K562 (cell line): ENCODE data around the gene PPARG. TPM values are rescaled to one million over a fixed set of nuclear protein-coding genes. Genes with fewer than 3 reads are reported as not detected.
A peak's percentile ranks its signal among the peaks of the same experiment; 100 is the strongest.

Experiments used
- ATAC-seq: fragments of 200-7000 bp; cut with Tn5 transposase; 3 replicates; pipeline ENCODE4 v1.9.1; 2020; ENCODE audit warnings: moderate library complexity
- BruUV-seq: library from RNA; stranded (reverse); fragments of 400-500 nt; replicated peaks from 2 replicates; lab custom pipeline; 2021; lab: Mats Ljungman, UMichigan
- CTCF ChIA-PET: fragments of 300-600 bp; formaldehyde crosslinking; extraction: SDS; loops from one replicate; lab custom pipeline; 2021; ENCODE audit warnings: low intra/inter-chr PET ratio; lab: Yijun Ruan, JAX
- POLR2A ChIA-PET: fragments of 300-600, 350-650 bp; sonication (Branson Sonifier 250); formaldehyde crosslinking; extraction: SDS; loops from one replicate; lab custom pipeline; 2021; ENCODE audit warnings: antibody characterized with exemption, inconsistent platforms; lab: Yijun Ruan, JAX
- DNase-seq, 4 experiments: peaks; one replicate each; pipeline versions ENCODE4 v3.0.0 to v3.0.0-alpha.2; 2011 to 2018; ENCODE audit warnings: low spot score in 3 of 4, mixed read lengths in 3 of 4; ENCODE audit errors: extremely low read depth in 1 of 4
- FAIRE-seq: peaks from 2 replicates; lab custom pipeline; 2011; peaks lifted over from hg19 to GRCh38; lab: Jason Lieb, UNC
- H2AFZ ChIP-seq: 2 replicates; pipeline ENCODE4 v1.6.0; 2011; ENCODE audit warnings: low read depth, low read length, control low read depth, inconsistent platforms
- H3K27ac ChIP-seq: fragments of 200-600 bp; 3 replicates; pipeline ENCODE4 v1.8.0; 2011; ENCODE audit warnings: low read depth, mild to moderate bottlenecking, control low read depth, inconsistent platforms, low read length, moderate library complexity, mixed read lengths; ENCODE audit errors: extremely low read depth
- H3K27me3 ChIP-seq, 2 experiments: fragments of 300-600 bp in 1 of 2; 2 replicates in 1 of 2; 3 replicates in 1 of 2; pipeline versions ENCODE4 v1.6.0 to v1.8.0; 2011; ENCODE audit warnings: inconsistent platforms in 2 of 2, low read length in 2 of 2, mild to moderate bottlenecking in 1 of 2, mixed read lengths in 1 of 2, moderate library complexity in 1 of 2; ENCODE audit not compliant: control insufficient read depth in 2 of 2, insufficient read depth in 2 of 2
- H3K36me3 ChIP-seq: fragments of 300-600 bp; 3 replicates; pipeline ENCODE4 v1.8.0; 2011; ENCODE audit warnings: mild to moderate bottlenecking, low read length, inconsistent platforms; ENCODE audit not compliant: control insufficient read depth, insufficient read depth
- H3K4me1 ChIP-seq, 2 experiments: fragments of 200-600 bp in 1 of 2; replicated peaks in 1 of 2; 2 replicates in 1 of 2; 3 replicates in 1 of 2; pipeline versions ENCODE4 v1.5.1 to v1.8.0; 2011; ENCODE audit warnings: inconsistent platforms in 2 of 2, low read length in 2 of 2, mild to moderate bottlenecking in 1 of 2, mixed read lengths in 1 of 2, moderate library complexity in 1 of 2; ENCODE audit not compliant: control insufficient read depth in 2 of 2, insufficient read depth in 2 of 2
- H3K4me2 ChIP-seq: 2 replicates; pipeline ENCODE4 v1.6.1; 2011; ENCODE audit warnings: low read length, control low read depth, inconsistent platforms, mixed read lengths; ENCODE audit not compliant: insufficient read depth
- H3K4me3 ChIP-seq: fragments of 200-600 bp; sonication (generic), shearing (Covaris generic); 2 replicates; pipeline ENCODE4 v1.5.1; 2016; ENCODE audit warnings: control low read depth, inconsistent platforms
- H3K79me2 ChIP-seq: fragments of 200-600 bp; 3 replicates; pipeline ENCODE4 v1.8.0; 2011; ENCODE audit warnings: low read length, inconsistent platforms; ENCODE audit not compliant: control insufficient read depth, insufficient read depth
- H3K9ac ChIP-seq, 2 experiments: 2 replicates each; pipeline versions ENCODE4 v1.6.0 to v1.6.1; 2011; ENCODE audit warnings: low read depth in 2 of 2, low read length in 2 of 2, control low read depth in 1 of 2, inconsistent platforms in 1 of 2, mild to moderate bottlenecking in 1 of 2, mixed read lengths in 1 of 2; ENCODE audit not compliant: insufficient read depth in 1 of 2
- H3K9me1 ChIP-seq: one replicate; pipeline ENCODE4 v1.6.0; 2011; ENCODE audit warnings: inconsistent platforms, mild to moderate bottlenecking, low read length, moderate library complexity; ENCODE audit not compliant: control insufficient read depth, insufficient read depth
- H3K9me3 ChIP-seq: replicated peaks from 2 replicates; pipeline ENCODE4 v1.5.1; 2011; ENCODE audit warnings: low read depth, low read length, inconsistent platforms; ENCODE audit not compliant: control insufficient read depth, insufficient read depth
- H4K20me1 ChIP-seq: replicated peaks from 2 replicates; pipeline ENCODE4 v1.6.1; 2011; ENCODE audit warnings: low read length, inconsistent platforms, mixed read lengths; ENCODE audit not compliant: control insufficient read depth, insufficient read depth
- CBFA2T2 ChIP-seq: fragments of 450-650 bp; conservative IDR thresholded peaks from 2 replicates; pipeline ENCODE4 v1.6.1; 2017; ENCODE audit warnings: mild to moderate bottlenecking
- JUN ChIP-seq, 2 experiments: sonication (generic) in 1 of 2; formaldehyde crosslinking in 1 of 2; IDR thresholded peaks; 2 replicates each; pipeline versions ENCODE4 v1.6.1 to v1.8.0; 2012 to 2022; ENCODE audit warnings: borderline replicate concordance in 2 of 2, mild to moderate bottlenecking in 2 of 2, improper control_type of control experiment in 1 of 2, low read depth in 1 of 2, low read length in 1 of 2, missing genetic modification reagents in 1 of 2
- JUND ChIP-seq, 2 experiments: IDR thresholded peaks; 2 replicates in 1 of 2; 3 replicates in 1 of 2; pipeline ENCODE4 v1.6.1; 2011; ENCODE audit warnings: borderline replicate concordance in 2 of 2, low read depth in 2 of 2, low read length in 2 of 2, improper control_type of control experiment in 1 of 2, missing biosample characterization in 1 of 2, missing genetic modification characterization in 1 of 2, missing genetic modification reagents in 1 of 2
- KHSRP ChIP-seq: fragments of 450-650 bp; IDR thresholded peaks from 2 replicates; pipeline ENCODE4 v1.6.1; 2017
- TCF3 ChIP-seq: sonication (generic); formaldehyde crosslinking; IDR thresholded peaks from 2 replicates; pipeline ENCODE4 v1.4.0; 2020; ENCODE audit warnings: mild to moderate bottlenecking, missing genetic modification reagents
- ZBTB43 ChIP-seq: sonication (generic); formaldehyde crosslinking; IDR thresholded peaks from 2 replicates; pipeline ENCODE4 v1.8.0; 2023; ENCODE audit warnings: mild to moderate bottlenecking, missing genetic modification reagents
- ZNF589 ChIP-seq: fragments of 200-800 bp; sonication (Bioruptor generic); IDR thresholded peaks from 2 replicates; pipeline ENCODE4 v1.6.1; 2016; ENCODE audit warnings: low read depth, missing genetic modification characterization, missing compliant biosample characterization
- ZNF609 ChIP-seq: sonication (generic); formaldehyde crosslinking; IDR thresholded peaks from 2 replicates; pipeline ENCODE4 v1.8.1; 2023; ENCODE audit warnings: missing genetic modification reagents, mild to moderate bottlenecking, borderline replicate concordance
- WGBS: fragments of 100-300 bp; shearing (Covaris generic); methylation state at CpG from one replicate; pipeline ENCODE4 v1.1.6; 2016; ENCODE audit warnings: low coverage, mixed read lengths; ENCODE audit not compliant: insufficient coverage; ENCODE audit errors: missing lambda C conversion rate; 5-methylcytosine and 5-hydroxymethylcytosine counted together
- in situ Hi-C: fragments of 300-500 bp; cut with MboI; formaldehyde crosslinking; loops from 4 replicates; pipeline ENCODE4 v1.15.0; 2018; ENCODE audit warnings: inconsistent platforms, mixed read lengths
- intact Hi-C: fragments of 100-400 bp; cut with micrococcal nuclease; formaldehyde crosslinking; loops from 2 replicates; pipeline ENCODE4 v1.14.2; 2022
- polyA plus RNA-seq, 8 experiments: library from polyadenylated mRNA; depleted of rRNA in 4 of 8; stranded (reverse) in 5 of 8; unstranded in 3 of 8; fragments of >200 nt; fragmentation: Nextera tagmentation in 2 of 8; fragmentation: Illumina TruSeq in 1 of 8; extraction: Ambion mirVana in 2 of 8; extraction: Trizol in 1 of 8; gene quantifications; 2 replicates each; pipeline versions ENCODE4 v1.2.1 to v1.2.3, GENCODE V29; 2011 to 2014; ENCODE audit warnings: inconsistent platforms in 1 of 8, missing spikeins in 1 of 8
- total RNA-seq, 7 experiments: library from RNA; depleted of rRNA in 6 of 7; stranded (reverse); fragments of >200 nt in 6 of 7; fragmentation: Illumina TruSeq in 2 of 7; extraction: Trizol in 2 of 7; gene quantifications; 2 replicates each; pipeline versions ENCODE4 v1.2.1 to v1.2.3, GENCODE V29; 2011 to 2021; ENCODE audit warnings: low replicate concordance in 1 of 7

Gene PPARG
- total and polyA plus RNA-seq, 9 of the 15 experiments (the other 6 are each of a cell fraction or from before 2014, with no cell fraction given) = not detected

- FAIRE-seq (no peak), DNase-seq (no peak), ATAC-seq (no peak)
- Histone ChIP-seq H3K9me3 (no peaks in the 10 kb centered on the region; the same call in 1 of the 2 replicates), H3K27ac (no peak overlapping the region), H4K20me1 (no peaks in the 10 kb centered on the region), H3K9ac (no peak overlapping the region), H3K4me1 (0 out of 5 replicates have a peak, but pooled peaks cover 0 to 4% of the 10 kb centered on the region in 2 experiments), H3K4me2 (no peak overlapping the region), H3K9me1 (no peaks in the 10 kb centered on the region), H3K4me3 (no peak overlapping the region), H3K36me3 (no peaks in the 10 kb centered on the region), H3K79me2 (no peaks in the 10 kb centered on the region), H2AFZ (no peak overlapping the region), H3K27me3 (peaks cover 7 to 18% of the 10 kb centered on the region in 2 experiments; a peak in 3 of 5 replicates)
- ChIA-PET CTCF (no interaction called here), POLR2A (no interaction called here)
- 11% methylated on average over 2 of the region's 2 CpGs for WGBS
- intact Hi-C loops = no loop called here
- BruUV-seq = no TSS peak
- TF ChIP-seq CBFA2T2 = no peak
- no peak for TF ChIP-seq JUN (IDR thresholded peaks at IDR 0.05; ENCODE audit: borderline replicate concordance, low read depth, low read length)
- TF ChIP-seq JUN (CRISPR knock-in tag; IDR thresholded peaks at IDR 0.05; ENCODE audit: borderline replicate concordance) = no peak
- no peak for TF ChIP-seq ZBTB43 (CRISPR knock-in tag)
- no peak for TF ChIP-seq KHSRP
- in situ Hi-C loops = no loop called here
Observed at GRCh38 chr3:12255393-12255792, 33.5 kb upstream of the PPARG start.

GRCh38 chr3:12258911-12259310 lies 30.0 kb upstream of the PPARG start:
- ChIA-PET POLR2A (no interaction called here), CTCF (no interaction called here)
- TF ChIP-seq TCF3 (CRISPR knock-in tag) (peak; percentile 28; the same call in 1 of the 2 replicates), JUND (IDR thresholded peaks at IDR 0.05; ENCODE audit: borderline replicate concordance, low read depth, low read length) (no peak), JUND (tag; IDR thresholded peaks at IDR 0.05; ENCODE audit: borderline replicate concordance, low read depth, low read length) (no peak), ZNF589 (CRISPR knock-in tag) (no peak), ZNF609 (CRISPR knock-in tag) (no peak)

More at GRCh38 chr3:12258911-12259310, 30.0 kb upstream of the PPARG start:
- no TSS peak for BruUV-seq
- no peak overlapping the region for H3K4me3 ChIP-seq
- intact Hi-C loops = no loop called here
- ATAC-seq (no peak), DNase-seq (no peak), FAIRE-seq (no peak)
- H3K9me1 ChIP-seq = no peaks in the 10 kb centered on the region
- no peaks in the 10 kb centered on the region for H3K9me3 ChIP-seq
- H3K4me1 ChIP-seq = 0 out of 5 replicates have a peak, but pooled peaks cover 0 to 2% of the 10 kb centered on the region in 2 experiments
- no peaks in the 10 kb centered on the region for H4K20me1 ChIP-seq
- H3K27ac ChIP-seq = no peak overlapping the region
- no peaks in the 10 kb centered on the region for H3K36me3 ChIP-seq
- H3K79me2 ChIP-seq = no peaks in the 10 kb centered on the region
- no peak overlapping the region for H2AFZ ChIP-seq
- no peak overlapping the region for H3K4me2 ChIP-seq
- H3K27me3 ChIP-seq = peaks cover 9 to 32% of the 10 kb centered on the region in 2 experiments; a peak in 4 of 5 replicates
- in situ Hi-C loops = no loop called here
- H3K9ac ChIP-seq = no peak overlapping the region
